GM12801 (cell line): Measurements from ENCODE around the gene GDPD5.

Source experiments
- TF ChIP-seq, protein P1 (sequence below): IDR thresholded peaks from one replicate; pipeline ENCODE4 v1.5.1; 2011; ENCODE audit warnings: control low read depth; ENCODE audit not compliant: insufficient read length; ENCODE audit errors: extremely low read depth

GDPD5 gene

DNA sequence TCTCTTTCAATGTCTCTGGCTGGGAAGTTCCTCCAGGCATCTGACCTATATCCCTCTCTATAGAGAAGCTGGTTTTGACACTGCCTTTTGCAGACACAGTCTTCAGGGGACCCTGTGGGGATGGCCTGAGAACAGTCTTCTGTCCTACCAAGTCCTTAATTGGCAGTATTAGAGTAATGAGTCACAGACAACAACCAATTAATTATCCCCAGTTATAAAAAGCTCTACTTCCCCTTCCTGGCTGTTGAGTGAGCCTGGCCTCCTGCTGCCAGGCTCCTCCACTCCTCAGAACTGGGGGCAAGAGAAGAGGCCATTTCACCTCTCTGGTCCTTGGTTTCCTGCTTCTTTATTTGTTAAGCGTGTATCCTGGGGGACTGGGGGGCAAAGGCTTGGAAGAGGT is 51.5 kb downstream of the GDPD5 start:
- TF ChIP-seq, protein P1, sequence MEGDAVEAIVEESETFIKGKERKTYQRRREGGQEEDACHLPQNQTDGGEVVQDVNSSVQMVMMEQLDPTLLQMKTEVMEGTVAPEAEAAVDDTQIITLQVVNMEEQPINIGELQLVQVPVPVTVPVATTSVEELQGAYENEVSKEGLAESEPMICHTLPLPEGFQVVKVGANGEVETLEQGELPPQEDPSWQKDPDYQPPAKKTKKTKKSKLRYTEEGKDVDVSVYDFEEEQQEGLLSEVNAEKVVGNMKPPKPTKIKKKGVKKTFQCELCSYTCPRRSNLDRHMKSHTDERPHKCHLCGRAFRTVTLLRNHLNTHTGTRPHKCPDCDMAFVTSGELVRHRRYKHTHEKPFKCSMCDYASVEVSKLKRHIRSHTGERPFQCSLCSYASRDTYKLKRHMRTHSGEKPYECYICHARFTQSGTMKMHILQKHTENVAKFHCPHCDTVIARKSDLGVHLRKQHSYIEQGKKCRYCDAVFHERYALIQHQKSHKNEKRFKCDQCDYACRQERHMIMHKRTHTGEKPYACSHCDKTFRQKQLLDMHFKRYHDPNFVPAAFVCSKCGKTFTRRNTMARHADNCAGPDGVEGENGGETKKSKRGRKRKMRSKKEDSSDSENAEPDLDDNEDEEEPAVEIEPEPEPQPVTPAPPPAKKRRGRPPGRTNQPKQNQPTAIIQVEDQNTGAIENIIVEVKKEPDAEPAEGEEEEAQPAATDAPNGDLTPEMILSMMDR = no peak

GRCh38 chr11:75473684-75474083 is 52.1 kb downstream of the GDPD5 start:
- TF ChIP-seq, protein P1 = no peak

- TF ChIP-seq, protein P1 = no peak
These were observed 53.5 kb downstream of the GDPD5 start for GRCh38 chr11:75472081-75472732.

GRCh38 chr11:75471176-75471973 is 54.4 kb downstream of the GDPD5 start:
- TF ChIP-seq, protein P1 = no peak

DNA sequence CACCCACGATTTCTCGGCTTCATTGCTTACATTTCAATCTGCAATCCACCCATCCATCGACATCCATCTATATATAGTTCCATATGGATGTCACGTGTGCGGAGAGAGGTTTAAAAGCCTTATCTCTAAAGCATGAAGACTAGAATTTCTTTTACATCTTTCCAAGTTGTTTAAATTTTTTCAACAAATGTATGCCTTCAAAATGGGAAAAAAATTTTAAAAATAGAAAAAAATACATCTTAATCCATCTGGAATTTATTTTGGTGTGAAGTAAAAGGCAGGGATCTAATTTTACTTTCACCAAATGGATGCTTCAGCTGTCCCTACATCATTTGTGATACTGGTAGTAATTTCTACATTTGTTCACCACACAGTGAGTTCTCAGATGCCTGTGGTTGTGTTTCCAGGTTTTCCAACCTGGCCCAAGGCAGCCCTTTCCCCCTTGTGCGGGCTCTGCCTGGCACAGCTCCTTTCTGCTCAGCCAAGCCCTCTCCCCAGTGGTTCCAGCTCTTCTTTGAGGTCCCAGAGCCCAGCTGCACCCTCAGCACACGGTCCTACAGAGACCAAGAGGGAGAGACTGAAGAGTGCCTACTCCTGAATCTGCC is 55.2 kb downstream of the GDPD5 start:
- TF ChIP-seq, protein P1 = no peak

- TF ChIP-seq, protein P1 = no peak
These were observed 55.8 kb downstream of the GDPD5 start for GRCh38 chr11:75469785-75470405.
